Stimulated activated CD4-positive, alpha-beta T cell treated with anti-CD3 and anti-CD28 coated beads, Interleukin-1b, Interleukin-23, amount 100 ng/mL, for 1 hour (primary cell): ENCODE results near the gene OR51V1.
"Not testable (repeated sequence)": the region's sequence is repeated elsewhere in the genome, so short reads cannot be mapped to it uniquely, and the experiment has no call there.

Source experiments
- DNase-seq, 2 donors: peaks; one replicate each; pipeline ENCODE4 v3.0.0-alpha.2; 2020; ENCODE audit warnings: low read depth in 2 of 2

Gene OR51V1

GRCh38 chr11:5165898-5166297 lies 34.6 kb downstream of the OR51V1 start:
- DNase-seq, result not testable (repeated sequence)

- not testable (repeated sequence) for DNase-seq
Measured at GRCh38 chr11:5164807-5165206, 35.7 kb downstream of the OR51V1 start.

GRCh38 chr11:5161045-5161444 lies 39.4 kb downstream of the OR51V1 start:
- not testable (repeated sequence) for DNase-seq

GRCh38 chr11:5160217-5160616 lies 40.3 kb downstream of the OR51V1 start:
- DNase-seq, result not testable (repeated sequence)

DNA sequence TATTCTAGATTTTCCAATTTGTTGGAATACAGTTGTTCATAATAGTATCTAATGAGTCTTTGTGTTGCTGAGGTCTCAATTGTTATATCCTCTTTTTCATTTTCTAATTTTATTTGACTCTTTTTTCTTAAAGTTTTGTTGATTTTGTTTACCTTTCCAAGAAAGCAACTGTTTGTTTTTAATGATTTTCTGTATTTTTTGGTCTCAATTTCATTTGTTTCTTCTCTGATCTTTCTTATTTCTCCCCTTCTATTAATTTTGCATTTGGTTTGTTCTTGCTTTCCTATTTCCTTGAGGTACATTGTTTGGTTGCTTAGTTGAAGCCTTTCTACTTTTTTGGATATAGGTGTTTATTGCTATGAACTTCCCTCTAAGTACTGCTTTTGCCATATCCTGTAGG lies 40.7 kb downstream of the OR51V1 start:
- no peak for DNase-seq

- DNase-seq, result no peak
Measured at GRCh38 chr11:5154657-5155056, 45.8 kb downstream of the OR51V1 start, which contains the start of gene OR52A1. Gene OR52A1 (minus strand): TSS chr11:5154757. CDS start chr11:5152369, 2,388 bp downstream.

DNA sequence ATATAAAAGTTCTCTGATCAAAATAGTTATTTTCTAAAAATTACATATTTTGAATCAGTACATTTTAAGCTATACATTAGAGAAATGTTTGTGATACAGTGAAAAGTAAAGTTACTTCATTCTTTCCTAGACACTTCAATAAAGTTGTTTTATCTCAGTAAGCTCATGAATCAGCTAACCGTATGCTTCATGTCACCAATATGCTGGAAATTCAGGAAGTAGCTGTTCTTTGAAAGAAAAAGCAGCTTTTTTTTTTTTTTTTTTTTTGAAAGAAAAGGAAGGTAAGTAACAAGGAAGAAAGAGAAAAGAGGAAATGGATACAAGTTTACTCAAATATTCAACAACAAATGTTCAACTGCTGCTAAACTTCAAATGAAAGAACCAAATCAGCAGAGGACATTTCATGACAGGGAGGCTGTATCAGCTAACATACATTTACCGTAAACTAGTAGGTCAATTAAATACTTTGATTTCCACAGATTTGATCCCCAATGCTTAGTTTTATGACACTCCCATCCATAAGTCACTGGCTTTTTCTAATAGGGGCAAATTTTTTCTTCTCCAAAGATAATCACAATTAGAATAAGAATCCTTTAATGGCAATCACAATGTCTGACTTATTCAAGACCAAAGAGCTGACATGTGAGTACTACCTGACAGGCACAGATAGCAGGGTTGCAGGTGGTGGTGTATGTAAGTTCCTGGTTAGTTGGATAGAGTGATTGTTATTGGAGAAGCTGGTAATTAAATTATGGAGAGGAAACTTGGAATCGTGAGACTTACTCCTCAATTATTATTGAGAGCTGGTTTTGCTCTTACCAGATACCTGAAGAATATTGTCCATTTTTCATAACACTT lies 46.7 kb downstream of the OR51V1 start:
- no peak for DNase-seq

- DNase-seq, result no peak
Measured at GRCh38 chr11:5151713-5152153, 48.7 kb downstream of the OR51V1 start.
